H1 (cell line): ENCODE data around the gene FKBP10. TPM values are rescaled to one million over a fixed set of nuclear protein-coding genes. Genes with fewer than 3 reads are reported as not detected.

Source experiments
- CTCF ChIA-PET: fragments of 300-600 bp; sonication (Branson Sonifier 250); formaldehyde crosslinking; loops from one replicate; lab custom pipeline; 2021; ENCODE audit not compliant: partially characterized antibody; lab: Charles Lee
- POLR2A ChIA-PET: fragments of 300-600 bp; sonication (Branson Sonifier 250); formaldehyde crosslinking; loops from one replicate; lab custom pipeline; 2021; ENCODE audit warnings: inconsistent platforms; ENCODE audit not compliant: partially characterized antibody; lab: Charles Lee
- DNase-seq, 2 experiments: peaks; one replicate each; pipeline versions ENCODE4 v3.0.0 to v3.0.0-alpha.2; 2010 to 2022; ENCODE audit warnings: low spot score in 2 of 2, low read depth in 1 of 2, mixed read lengths in 1 of 2
- FAIRE-seq: peaks from 2 replicates; lab custom pipeline; 2011; peaks lifted over from hg19 to GRCh38; lab: Jason Lieb, UNC
- H2AFZ ChIP-seq: 2 replicates; pipeline ENCODE4 v1.8.1; 2012; ENCODE audit warnings: low read length, inconsistent platforms
- H2AK5ac ChIP-seq: 2 replicates; pipeline ENCODE4 v1.6.1; 2013; ENCODE audit warnings: low read depth, low read length
- H2BK120ac ChIP-seq: replicated peaks from 2 replicates; pipeline ENCODE3; 2013; ENCODE audit warnings: low read depth, low read length, inconsistent platforms
- H2BK12ac ChIP-seq: 2 replicates; pipeline ENCODE4 v1.6.1; 2013; ENCODE audit warnings: low read depth, low read length
- H2BK15ac ChIP-seq: 2 replicates; pipeline ENCODE4 v1.6.1; 2013; ENCODE audit warnings: low read length
- H2BK20ac ChIP-seq: 2 replicates; pipeline ENCODE4 v1.6.1; 2013; ENCODE audit warnings: low read length
- H2BK5ac ChIP-seq: 2 replicates; pipeline ENCODE4 v1.6.1; 2013; ENCODE audit warnings: low read depth, low read length
- H3K14ac ChIP-seq: 2 replicates; pipeline ENCODE4 v1.6.1; 2013; ENCODE audit warnings: inconsistent platforms; ENCODE audit not compliant: insufficient read length
- H3K18ac ChIP-seq: 2 replicates; pipeline ENCODE4 v1.6.1; 2013; ENCODE audit warnings: low read length; ENCODE audit errors: extremely low read depth
- H3K23ac ChIP-seq: 2 replicates; pipeline ENCODE4 v1.6.1; 2013; ENCODE audit warnings: inconsistent platforms; ENCODE audit not compliant: insufficient read length
- H3K23me2 ChIP-seq: 2 replicates; pipeline ENCODE4 v1.6.1; 2013; ENCODE audit warnings: low read depth, low read length
- H3K27ac ChIP-seq: 2 replicates; pipeline ENCODE4 v1.6.1; 2011; ENCODE audit warnings: low read depth, low read length, inconsistent platforms
- H3K27me3 ChIP-seq, 4 experiments: replicated peaks in 1 of 4; 1 replicate in 1 of 4; 2 replicates in 3 of 4; pipeline versions ENCODE4 v1.6.1 to v1.8.1; 2011 to 2013; ENCODE audit warnings: low read length in 3 of 4, mild to moderate bottlenecking in 3 of 4, inconsistent platforms in 2 of 4, mixed read lengths in 2 of 4, moderate library complexity in 1 of 4; ENCODE audit not compliant: control insufficient read depth in 3 of 4, insufficient read depth in 3 of 4; ENCODE audit errors: extremely low read depth in 1 of 4
- H3K36me3 ChIP-seq, 4 experiments: 2 replicates each; pipeline versions ENCODE4 v1.6.1 to v1.8.1; 2011 to 2013; ENCODE audit warnings: mild to moderate bottlenecking in 4 of 4, low read length in 3 of 4, moderate library complexity in 2 of 4, control low read depth in 1 of 4, inconsistent platforms in 1 of 4; ENCODE audit not compliant: insufficient read depth in 4 of 4, control insufficient read depth in 2 of 4
- H3K4ac ChIP-seq: replicated peaks from 2 replicates; pipeline ENCODE3; 2013; ENCODE audit warnings: low read length, low read depth, mixed read lengths, inconsistent platforms; ENCODE audit not compliant: insufficient read length
- H3K4me1 ChIP-seq, 4 experiments: replicated peaks in 1 of 4; 1 replicate in 1 of 4; 2 replicates in 3 of 4; pipeline versions ENCODE4 v1.6.1 to v1.8.1; 2011 to 2013; ENCODE audit warnings: low read length in 3 of 4, inconsistent platforms in 2 of 4, mixed read lengths in 1 of 4; ENCODE audit not compliant: insufficient read depth in 4 of 4, control insufficient read depth in 3 of 4
- H3K4me2 ChIP-seq, 2 experiments: 2 replicates each; pipeline versions ENCODE4 v1.6.1 to v1.8.1; 2011 to 2013; ENCODE audit warnings: low read depth in 2 of 2, low read length in 2 of 2, control low read depth in 1 of 2, inconsistent platforms in 1 of 2, mild to moderate bottlenecking in 1 of 2; ENCODE audit not compliant: insufficient read depth in 1 of 2
- H3K4me3 ChIP-seq, 4 experiments: fragments of 200-600, 300-600 bp in 1 of 4; sonication (generic), shearing (Covaris generic), sonication (Bioruptor Twin) in 1 of 4; 2 replicates each; pipeline versions ENCODE4 v1.5.1 to v1.8.1; 2011 to 2016; ENCODE audit warnings: low read length in 4 of 4, low read depth in 3 of 4, control low read depth in 2 of 4, inconsistent platforms in 2 of 4, mild to moderate bottlenecking in 2 of 4, mixed read lengths in 1 of 4, moderate library complexity in 1 of 4; ENCODE audit not compliant: insufficient read depth in 2 of 4; ENCODE audit errors: extremely low read depth in 1 of 4
- H3K56ac ChIP-seq: replicated peaks from 2 replicates; pipeline ENCODE3; 2013; ENCODE audit warnings: low read depth, mild to moderate bottlenecking, mixed read lengths, low read length, inconsistent platforms; ENCODE audit not compliant: insufficient read length
- H3K79me1 ChIP-seq: 2 replicates; pipeline ENCODE4 v1.6.1; 2013; ENCODE audit warnings: low read depth, low read length, control low read depth
- H3K79me2 ChIP-seq, 2 experiments: 2 replicates each; pipeline versions ENCODE4 v1.6.1 to v1.8.1; 2012 to 2013; ENCODE audit warnings: low read length in 2 of 2, mild to moderate bottlenecking in 2 of 2, inconsistent platforms in 1 of 2; ENCODE audit not compliant: insufficient read depth in 2 of 2, control insufficient read depth in 1 of 2
- H3K9ac ChIP-seq, 4 experiments: replicated peaks in 1 of 4; 1 replicate in 1 of 4; 2 replicates in 3 of 4; pipeline versions ENCODE4 v1.6.1 to v1.8.1; 2011 to 2013; ENCODE audit warnings: low read depth in 3 of 4, low read length in 3 of 4, control low read depth in 2 of 4, mild to moderate bottlenecking in 2 of 4, moderate library complexity in 2 of 4, inconsistent platforms in 1 of 4; ENCODE audit errors: extremely low read depth in 1 of 4
- H3K9me3 ChIP-seq, 2 experiments: 2 replicates each; pipeline versions ENCODE4 v1.6.1 to v1.8.1; 2012 to 2013; ENCODE audit warnings: mild to moderate bottlenecking in 2 of 2, moderate library complexity in 2 of 2, control low read depth in 1 of 2, inconsistent platforms in 1 of 2, low read depth in 1 of 2, low read length in 1 of 2, mixed read lengths in 1 of 2; ENCODE audit not compliant: insufficient read depth in 2 of 2
- H4K20me1 ChIP-seq, 2 experiments: replicated peaks in 1 of 2; 2 replicates each; pipeline versions ENCODE3 to v1.8.1; 2011 to 2013; ENCODE audit warnings: inconsistent platforms in 2 of 2, low read length in 2 of 2, mild to moderate bottlenecking in 1 of 2; ENCODE audit not compliant: insufficient read depth in 2 of 2, control insufficient read depth in 1 of 2
- H4K5ac ChIP-seq: 2 replicates; pipeline ENCODE4 v1.6.1; 2013; ENCODE audit warnings: low read length, low read depth, mixed read lengths, inconsistent platforms; ENCODE audit not compliant: insufficient read length
- H4K8ac ChIP-seq: 2 replicates; pipeline ENCODE4 v1.8.0; 2013; ENCODE audit warnings: mild to moderate bottlenecking, moderate library complexity, low read length, inconsistent platforms; ENCODE audit not compliant: insufficient read depth; ENCODE audit errors: extremely low read depth
- H4K91ac ChIP-seq: replicated peaks from 2 replicates; pipeline ENCODE3; 2013; ENCODE audit warnings: low read length, mixed read lengths, inconsistent platforms; ENCODE audit not compliant: insufficient read length
- BRCA1 ChIP-seq: IDR thresholded peaks from 2 replicates; pipeline ENCODE4 v1.6.1; 2012; ENCODE audit warnings: low read depth, low read length, improper control_type of control experiment
- CTCF ChIP-seq, 3 experiments: IDR thresholded peaks; 1 replicate in 2 of 3; 2 replicates in 1 of 3; pipeline versions ENCODE4 v1.5.1 to v1.6.1; 2011; ENCODE audit warnings: low read length in 3 of 3, mild to moderate bottlenecking in 3 of 3, inconsistent platforms in 2 of 3, low read depth in 1 of 3, moderate library complexity in 1 of 3; ENCODE audit not compliant: insufficient read depth in 1 of 3; ENCODE audit errors: control extremely low read depth in 1 of 3
- KDM4A ChIP-seq: IDR thresholded peaks from one replicate; pipeline ENCODE4 v1.7.1; 2012; ENCODE audit warnings: low read depth, mild to moderate bottlenecking, moderate library complexity, low read length, inconsistent platforms; ENCODE audit not compliant: severe bottlenecking
- MAX ChIP-seq: IDR thresholded peaks from 2 replicates; pipeline ENCODE4 v1.6.1; 2012; ENCODE audit warnings: inconsistent platforms
- PHF8 ChIP-seq: fragments of 200-600 bp; sonication (generic); conservative IDR thresholded peaks from 2 replicates; pipeline ENCODE4 v1.7.1; 2012; ENCODE audit warnings: low read depth, mild to moderate bottlenecking, inconsistent platforms, low read length, moderate library complexity
- RNF2 ChIP-seq: fragments of 200-900, 300-1000 bp; sonication (generic); IDR thresholded peaks from 2 replicates; pipeline ENCODE4 v1.7.1; 2016; ENCODE audit warnings: borderline replicate concordance, low read depth, mild to moderate bottlenecking, antibody characterized with exemption, low read length; ENCODE audit not compliant: poor library complexity, severe bottlenecking; ENCODE audit errors: missing control alignments
- RXRA ChIP-seq: IDR thresholded peaks from 2 replicates; pipeline ENCODE4 v1.6.1; 2011; ENCODE audit warnings: low read depth, mild to moderate bottlenecking, low read length, moderate library complexity; ENCODE audit not compliant: insufficient read depth
- TBP ChIP-seq: IDR thresholded peaks from 2 replicates; pipeline ENCODE4 v1.6.1; 2011; ENCODE audit warnings: low read depth, low read length, improper control_type of control experiment
- TEAD4 ChIP-seq: IDR thresholded peaks from 2 replicates; pipeline ENCODE4 v1.6.1; 2012; ENCODE audit warnings: low read depth, low read length, inconsistent platforms, mixed read lengths
- WGBS, 2 experiments: shearing (Covaris generic) in 1 of 2; methylation state at CpG; one replicate each; pipeline versions ENCODE4 v1.1.6 to v1.1.7; 2013 to 2015; ENCODE audit warnings: low lambda C conversion rate in 2 of 2, mixed read lengths in 2 of 2, inconsistent platforms in 1 of 2, low coverage in 1 of 2, missing lambda C conversion rate in 1 of 2; ENCODE audit not compliant: insufficient replicate concordance in 2 of 2, insufficient coverage in 1 of 2, insufficient read length in 1 of 2; ENCODE audit errors: extremely low coverage in 1 of 2, missing lambda C conversion rate in 1 of 2; 5-methylcytosine and 5-hydroxymethylcytosine counted together
- polyA plus RNA-seq, 7 experiments: library from polyadenylated mRNA; depleted of rRNA in 3 of 7; stranded (reverse) in 5 of 7; unstranded in 2 of 7; fragments of >200 nt in 5 of 7; fragments of 200-250 nt in 2 of 7; gene quantifications; 1 replicate in 5 of 7; 2 replicates in 1 of 7; 4 replicates in 1 of 7; pipeline versions ENCODE4 v1.2.1 to v1.2.3, GENCODE V29; 2011 to 2013; ENCODE audit warnings: missing spikeins in 2 of 7, mixed read lengths in 2 of 7
- total RNA-seq: library from RNA; stranded (reverse); fragmentation: NEBNext Ultra II Directional; extraction: Animal tissue kit (Norgen Biotek cat#: 25700); gene quantifications from 2 replicates; pipeline ENCODE4 v1.2.1, GENCODE V29; 2021

The FKBP10 gene
- total and polyA plus RNA-seq, 2 of the 8 experiments (the other 6 are each of a cell fraction or from before 2014, with no cell fraction given), result 173 to 283 TPM

GRCh38 chr17:41849251-41849990 lies 36.6 kb downstream of the FKBP10 start:
- no peak overlapping the region for H4K5ac ChIP-seq
- no peak overlapping the region for H2BK5ac ChIP-seq
- H3K9me3 ChIP-seq, result no peaks in the 10 kb centered on the region
- H3K18ac ChIP-seq, result no peak overlapping the region
- H4K20me1 ChIP-seq, result peaks cover 0 to 3% of the 10 kb centered on the region in 2 experiments
- POLR2A ChIA-PET, result interaction anchor here (0.8 to 1.4 kb wide), 3 partner anchors 14 to 33 kb away, joined by 3 to 6 read pairs (median 3); partner anchors contain the start of gene KLHL11
- CTCF ChIA-PET, result interaction anchor here (1.1 to 2.4 kb wide), 4 partner anchors 37 to 373 kb away, joined by 3 to 6 read pairs (median 4); partner anchors contain the start of gene FKBP10
- H3K23me2 ChIP-seq, result no peaks in the 10 kb centered on the region
- H2BK20ac ChIP-seq, result no peak overlapping the region
- H3K23ac ChIP-seq, result no peak overlapping the region
- no peak overlapping the region for H3K14ac ChIP-seq
- H2AFZ ChIP-seq, result no peak overlapping the region
- no peak overlapping the region for H2BK12ac ChIP-seq
- no peak overlapping the region for H3K56ac ChIP-seq
- no peak overlapping the region for H4K8ac ChIP-seq
- no peak overlapping the region for H3K4me3 ChIP-seq
- no peaks in the 10 kb centered on the region for H3K27me3 ChIP-seq
- H3K4me1 ChIP-seq, result no peaks in the 10 kb centered on the region
- H3K79me2 ChIP-seq, result peaks cover 0 to 42% of the 10 kb centered on the region in 2 experiments; a peak in 2 of 4 replicates
- H3K36me3 ChIP-seq, result peaks cover 8 to 16% (median 11%) of the 10 kb centered on the region in 4 experiments; a peak in 7 of 8 replicates
- H3K4me2 ChIP-seq, result no peak overlapping the region
- H3K9ac ChIP-seq, result no peak overlapping the region
- H3K27ac ChIP-seq, result no peak overlapping the region
- FAIRE-seq (no peak), DNase-seq (no peak)
- no peak overlapping the region for H3K4ac ChIP-seq
- 94% methylated on average over 4 of the region's 4 CpGs; no CpG with 5 or more reads in 1 of the 2 experiments for WGBS, 2 experiments
- peaks cover 5% of the 10 kb centered on the region for H3K79me1 ChIP-seq
- H2BK120ac ChIP-seq, result no peak overlapping the region
- H2AK5ac ChIP-seq, result no peak overlapping the region
- H4K91ac ChIP-seq, result no peak overlapping the region
- H2BK15ac ChIP-seq, result no peak overlapping the region
- TF ChIP-seq MAX, result no peak
- TF ChIP-seq BRCA1, result no peak
- no peak for TF ChIP-seq KDM4A
- no peak for TF ChIP-seq RNF2
- TF ChIP-seq CTCF (IDR thresholded peaks at IDR 0.05; ENCODE audit: control extremely low read depth in 1 of 3, insufficient read depth in 1 of 3, low read depth in 1 of 3, low read length in 3 of 3), result no peak
- TF ChIP-seq TBP, result no peak
- TF ChIP-seq PHF8, result no peak
- no peak for TF ChIP-seq TEAD4
- no peak for TF ChIP-seq RXRA
